ENCODE results near the gene CCDC146. TPM values are rescaled to one million over a fixed set of nuclear protein-coding genes. Genes with fewer than 3 reads are reported as not detected.

The CCDC146 gene
- total RNA-seq, 1 experiment from 2014 or later, result 4.7 TPM

DNA sequence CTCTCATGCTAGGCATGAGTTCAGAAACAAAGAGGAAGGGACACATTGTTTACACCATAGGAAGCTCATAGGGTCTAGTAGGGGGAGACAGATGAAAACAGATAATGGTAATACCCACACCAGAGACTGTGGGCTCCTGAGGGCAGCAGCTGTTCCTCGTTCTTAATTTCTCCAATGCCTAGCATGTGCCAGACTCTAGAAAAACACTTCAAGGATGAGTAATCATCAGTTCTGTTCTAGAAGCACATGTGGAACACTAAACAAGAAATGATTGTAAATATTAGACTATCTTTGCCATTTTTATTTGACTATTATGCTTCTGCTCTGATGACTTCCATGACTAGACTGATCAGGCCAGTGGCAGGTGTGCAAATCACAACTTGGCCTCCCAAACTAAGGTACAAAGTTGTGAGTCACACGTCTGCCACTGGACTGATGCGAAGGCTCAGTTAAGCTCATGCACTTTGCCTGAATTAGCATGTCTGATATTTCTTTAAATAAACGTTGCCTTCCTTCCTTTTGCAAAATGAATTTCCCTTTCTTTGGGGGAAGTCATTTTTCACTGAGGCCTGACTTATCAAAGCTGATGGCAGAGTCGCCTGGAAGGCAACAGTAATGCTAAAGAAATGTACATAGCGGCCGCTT lies 166.4 kb downstream of the CCDC146 start:
- TF ChIP-seq, protein P1, sequence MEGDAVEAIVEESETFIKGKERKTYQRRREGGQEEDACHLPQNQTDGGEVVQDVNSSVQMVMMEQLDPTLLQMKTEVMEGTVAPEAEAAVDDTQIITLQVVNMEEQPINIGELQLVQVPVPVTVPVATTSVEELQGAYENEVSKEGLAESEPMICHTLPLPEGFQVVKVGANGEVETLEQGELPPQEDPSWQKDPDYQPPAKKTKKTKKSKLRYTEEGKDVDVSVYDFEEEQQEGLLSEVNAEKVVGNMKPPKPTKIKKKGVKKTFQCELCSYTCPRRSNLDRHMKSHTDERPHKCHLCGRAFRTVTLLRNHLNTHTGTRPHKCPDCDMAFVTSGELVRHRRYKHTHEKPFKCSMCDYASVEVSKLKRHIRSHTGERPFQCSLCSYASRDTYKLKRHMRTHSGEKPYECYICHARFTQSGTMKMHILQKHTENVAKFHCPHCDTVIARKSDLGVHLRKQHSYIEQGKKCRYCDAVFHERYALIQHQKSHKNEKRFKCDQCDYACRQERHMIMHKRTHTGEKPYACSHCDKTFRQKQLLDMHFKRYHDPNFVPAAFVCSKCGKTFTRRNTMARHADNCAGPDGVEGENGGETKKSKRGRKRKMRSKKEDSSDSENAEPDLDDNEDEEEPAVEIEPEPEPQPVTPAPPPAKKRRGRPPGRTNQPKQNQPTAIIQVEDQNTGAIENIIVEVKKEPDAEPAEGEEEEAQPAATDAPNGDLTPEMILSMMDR (conservative IDR thresholded peaks at IDR 0.05; ENCODE audit: low read depth, low read length), result no peak
- TF ChIP-seq EZH2 (IDR thresholded peaks at IDR 0.05; ENCODE audit: low read length, unreplicated experiment) (no peak), EZH2phosphoT487 (IDR thresholded peaks at IDR 0.05; ENCODE audit: borderline replicate concordance, low read length) (no peak)
- no peaks in the 10 kb centered on the region for H3K36me3 ChIP-seq (ENCODE audit: low read depth, low read length)
- intact Hi-C loops (cut with micrococcal nuclease), result no loop called here
- no peaks in the 10 kb centered on the region for H3K9me3 ChIP-seq (ENCODE audit: low read length)
- no peaks in the 10 kb centered on the region for H4K20me1 ChIP-seq (ENCODE audit: low read length)
- no peaks in the 10 kb centered on the region for H3F3A ChIP-seq (ENCODE audit: low read length, unreplicated experiment)
- no peaks in the 10 kb centered on the region for H3K27me3 ChIP-seq (ENCODE audit: low read length)
- H3K4me2 ChIP-seq (ENCODE audit: low read length), result no peak overlapping the region
- H3K79me2 ChIP-seq (ENCODE audit: low read length), result no peaks in the 10 kb centered on the region
- no peak overlapping the region for H3K27ac ChIP-seq (ENCODE audit: low read length)
- no peaks in the 10 kb centered on the region for H3K9me2 ChIP-seq (replicated peaks; ENCODE audit: low read length)
- no peaks in the 10 kb centered on the region for H3K4me1 ChIP-seq (ENCODE audit: insufficient read depth, low read length)
- no peak overlapping the region for H3K4me3 ChIP-seq (ENCODE audit: low read length)
- DNase-seq, result no peak
- ChIA-PET CTCF (no interaction called here), POLR2A (ENCODE audit: unreplicated experiment) (no interaction called here)
- no peak for ATAC-seq
- no peak overlapping the region for H2AFZ ChIP-seq (ENCODE audit: low read length)
- H3K9ac ChIP-seq (ENCODE audit: low read length), result no peak overlapping the region
- no TSS peak for BruUV-seq (replicated peaks)

DNA sequence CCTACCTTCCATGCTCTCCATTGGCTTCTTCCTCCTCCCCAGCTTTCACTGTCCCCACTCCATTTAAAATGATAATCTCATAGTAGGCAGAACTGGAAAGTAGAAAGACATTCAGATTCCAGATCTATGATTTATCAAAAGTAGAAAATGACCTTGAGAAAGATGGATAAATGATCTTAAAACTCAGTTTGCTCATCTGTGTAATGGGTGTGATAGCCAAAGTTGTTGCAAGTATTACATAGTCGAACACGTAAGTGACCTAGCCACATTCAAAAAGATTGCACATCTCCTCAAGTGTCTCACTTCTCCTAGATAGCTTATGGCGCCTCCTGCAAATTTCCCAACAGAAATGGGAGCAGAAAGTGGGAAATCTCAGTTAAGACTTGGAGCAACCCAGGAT lies 167.0 kb downstream of the CCDC146 start:
- H3F3A ChIP-seq (ENCODE audit: low read length, unreplicated experiment), result no peaks in the 10 kb centered on the region
- H3K9me2 ChIP-seq (replicated peaks; ENCODE audit: low read length), result no peaks in the 10 kb centered on the region
- no peak for DNase-seq
- H3K36me3 ChIP-seq (ENCODE audit: low read depth, low read length), result no peaks in the 10 kb centered on the region
- intact Hi-C loops (cut with micrococcal nuclease), result no loop called here
- BruUV-seq (replicated peaks), result no TSS peak
- CTCF ChIA-PET, result no interaction called here
- no peak overlapping the region for H2AFZ ChIP-seq (ENCODE audit: low read length)
- POLR2A ChIA-PET (ENCODE audit: unreplicated experiment), result no interaction called here
- no peak overlapping the region for H3K4me3 ChIP-seq (ENCODE audit: low read length)
- H3K4me2 ChIP-seq (ENCODE audit: low read length), result no peak overlapping the region
- H3K27me3 ChIP-seq (ENCODE audit: low read length), result no peaks in the 10 kb centered on the region
- H3K9ac ChIP-seq (ENCODE audit: low read length), result no peak overlapping the region
- no peaks in the 10 kb centered on the region for H3K9me3 ChIP-seq (ENCODE audit: low read length)
- H3K4me1 ChIP-seq (ENCODE audit: insufficient read depth, low read length), result no peaks in the 10 kb centered on the region
- TF ChIP-seq, protein P1 (conservative IDR thresholded peaks at IDR 0.05; ENCODE audit: low read depth, low read length), result no peak
- TF ChIP-seq EZH2 (IDR thresholded peaks at IDR 0.05; ENCODE audit: low read length, unreplicated experiment), result no peak
- no peak for TF ChIP-seq EZH2phosphoT487 (IDR thresholded peaks at IDR 0.05; ENCODE audit: borderline replicate concordance, low read length)
- no peaks in the 10 kb centered on the region for H3K79me2 ChIP-seq (ENCODE audit: low read length)
- H3K27ac ChIP-seq (ENCODE audit: low read length), result no peak overlapping the region
- no peak for ATAC-seq
- no peaks in the 10 kb centered on the region for H4K20me1 ChIP-seq (ENCODE audit: low read length)

DNA sequence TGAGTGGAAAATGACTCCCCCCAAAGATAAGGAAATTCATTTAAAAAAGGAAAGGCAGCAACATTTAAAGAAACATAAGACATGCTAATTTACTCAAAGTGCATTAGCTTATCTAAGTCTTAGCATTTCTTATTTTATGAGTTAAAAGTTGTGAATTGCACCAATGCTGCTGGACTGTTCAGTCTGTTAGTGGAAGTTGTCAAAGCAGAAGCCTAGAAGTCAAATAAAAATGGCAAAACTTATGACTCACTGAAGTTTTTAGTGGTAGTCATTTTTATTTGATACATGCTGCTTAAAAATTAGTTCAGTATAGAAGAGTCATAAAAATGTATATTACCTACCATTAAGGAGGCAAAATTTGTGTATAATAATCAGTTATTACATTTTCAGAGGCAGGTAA lies 168.0 kb downstream of the CCDC146 start:
- ATAC-seq, result peak; percentile 70
- no peaks in the 10 kb centered on the region for H3K79me2 ChIP-seq (ENCODE audit: low read length)
- H2AFZ ChIP-seq (ENCODE audit: low read length), result no peak overlapping the region
- no peaks in the 10 kb centered on the region for H3K9me2 ChIP-seq (replicated peaks; ENCODE audit: low read length)
- DNase-seq, result peak; percentile 13
- no TSS peak for BruUV-seq (replicated peaks)
- no peak overlapping the region for H3K4me2 ChIP-seq (ENCODE audit: low read length)
- TF ChIP-seq EZH2phosphoT487 (IDR thresholded peaks at IDR 0.05; ENCODE audit: borderline replicate concordance, low read length), result no peak
- TF ChIP-seq, protein P1 (conservative IDR thresholded peaks at IDR 0.05; ENCODE audit: low read depth, low read length), result no peak
- no peak for TF ChIP-seq EZH2 (IDR thresholded peaks at IDR 0.05; ENCODE audit: low read length, unreplicated experiment)
- ChIA-PET POLR2A (ENCODE audit: unreplicated experiment) (no interaction called here), CTCF (no interaction called here)
- H3K9me3 ChIP-seq (ENCODE audit: low read length), result no peaks in the 10 kb centered on the region
- no peaks in the 10 kb centered on the region for H3K36me3 ChIP-seq (ENCODE audit: low read depth, low read length)
- no peaks in the 10 kb centered on the region for H3K4me1 ChIP-seq (ENCODE audit: insufficient read depth, low read length)
- no peak overlapping the region for H3K9ac ChIP-seq (ENCODE audit: low read length)
- no peak overlapping the region for H3K27ac ChIP-seq (ENCODE audit: low read length)
- intact Hi-C loops (cut with micrococcal nuclease), result no loop called here
- H3K27me3 ChIP-seq (ENCODE audit: low read length), result no peaks in the 10 kb centered on the region
- H3K4me3 ChIP-seq (ENCODE audit: low read length), result no peak overlapping the region
- no peaks in the 10 kb centered on the region for H3F3A ChIP-seq (ENCODE audit: low read length, unreplicated experiment)
- no peaks in the 10 kb centered on the region for H4K20me1 ChIP-seq (ENCODE audit: low read length)
